HS-5 (cell line): ENCODE measurements around the gene CDH23.

Source experiments
- DNase-seq: peaks from one replicate; pipeline ENCODE4 v3.0.0-alpha.2; 2012; ENCODE audit warnings: low read depth

CDH23 gene

GRCh38 chr10:71804077-71804476 lies 407.4 kb downstream of the CDH23 start:
- no peak for DNase-seq

GRCh38 chr10:71805776-71806703 lies 409.3 kb downstream of the CDH23 start:
- no peak for DNase-seq

GRCh38 chr10:71806704-71807556 lies 410.2 kb downstream of the CDH23 start:
- no peak for DNase-seq

- no peak for DNase-seq
Observed at GRCh38 chr10:71807557-71808510, 411.1 kb downstream of the CDH23 start.

GRCh38 chr10:71809628-71810027 lies 412.9 kb downstream of the CDH23 start:
- no peak for DNase-seq

- no peak for DNase-seq
Observed at GRCh38 chr10:71810048-71810750, 413.5 kb downstream of the CDH23 start.

- no peak for DNase-seq
Observed at GRCh38 chr10:71811351-71811750, 414.6 kb downstream of the CDH23 start.

GRCh38 chr10:71812016-71812912 lies 415.5 kb downstream of the CDH23 start:
- DNase-seq = no peak

GRCh38 chr10:71812913-71813590 lies 416.3 kb downstream of the CDH23 start:
- no peak for DNase-seq

- DNase-seq = no peak
Observed at GRCh38 chr10:71814922-71815411, 418.2 kb downstream of the CDH23 start.

GRCh38 chr10:71815515-71816130 lies 418.9 kb downstream of the CDH23 start:
- DNase-seq = no peak

- DNase-seq = no peak
Observed at GRCh38 chr10:71816421-71816851, 419.7 kb downstream of the CDH23 start.

GRCh38 chr10:71816936-71817618 lies 420.4 kb downstream of the CDH23 start:
- DNase-seq = no peak

- no peak for DNase-seq
Observed at GRCh38 chr10:71817831-71818655, 421.3 kb downstream of the CDH23 start.

GRCh38 chr10:71818674-71819260 lies 422.0 kb downstream of the CDH23 start:
- no peak for DNase-seq

GRCh38 chr10:71819441-71819861 lies 422.7 kb downstream of the CDH23 start:
- no peak for DNase-seq

- no peak for DNase-seq
Observed at GRCh38 chr10:71819985-71820384, 423.3 kb downstream of the CDH23 start.
